Measurements from ENCODE around the gene KCNG4. TPM values are rescaled to one million over a fixed set of nuclear protein-coding genes. Genes with fewer than 3 reads are reported as not detected.

Gene KCNG4
- total RNA-seq, 1 experiment from 2014 or later: not detected

DNA sequence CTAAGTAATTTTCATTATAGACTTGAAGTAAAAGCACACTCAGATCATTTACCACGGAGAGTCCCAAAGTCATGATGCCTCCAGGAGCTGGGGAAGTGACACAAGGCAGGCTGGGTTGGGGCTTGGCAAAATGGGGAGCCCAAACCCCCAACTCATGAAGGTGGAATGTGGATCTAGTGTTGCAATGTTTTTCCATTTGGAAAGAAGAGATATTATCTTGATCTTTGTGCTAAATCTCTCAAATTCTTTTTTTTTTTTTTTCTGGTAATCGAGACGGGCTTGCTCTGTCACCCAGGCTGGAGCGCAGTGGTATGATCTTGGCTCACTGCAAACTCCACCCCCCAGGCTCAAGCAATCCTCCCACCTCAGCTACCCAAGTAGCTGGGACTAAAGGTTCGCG lies 7.5 kb upstream of the KCNG4 start:
- intact Hi-C loops (cut with micrococcal nuclease; ENCODE audit: unreplicated experiment): no loop called here
- Histone ChIP-seq H3K4me1 (ENCODE audit: insufficient read depth, low read length, poor library complexity, severe bottlenecking) (no peaks in the 10 kb centered on the region), H3K27ac (ENCODE audit: low read depth, low read length, poor library complexity, severe bottlenecking) (no peak overlapping the region), H3K9me3 (ENCODE audit: low read depth, low read length, poor library complexity, severe bottlenecking) (no peaks in the 10 kb centered on the region), H3K27me3 (replicated peaks; ENCODE audit: insufficient read depth, low read depth, low read length, poor library complexity) (peaks cover 12% of the 10 kb centered on the region), H3K36me3 (ENCODE audit: insufficient read depth, low read length, poor library complexity, severe bottlenecking) (no peaks in the 10 kb centered on the region), H3K4me3 (ENCODE audit: low read depth, low read length, poor library complexity, severe bottlenecking) (no peak overlapping the region)
- no peak for DNase-seq (ENCODE audit: low spot score)
- CTCF ChIA-PET: no interaction called here
- POLR2A ChIA-PET (ENCODE audit: low non-redundant PET): no interaction called here
- no TSS peak for BruUV-seq (replicated peaks)
- TF ChIP-seq, protein P1, sequence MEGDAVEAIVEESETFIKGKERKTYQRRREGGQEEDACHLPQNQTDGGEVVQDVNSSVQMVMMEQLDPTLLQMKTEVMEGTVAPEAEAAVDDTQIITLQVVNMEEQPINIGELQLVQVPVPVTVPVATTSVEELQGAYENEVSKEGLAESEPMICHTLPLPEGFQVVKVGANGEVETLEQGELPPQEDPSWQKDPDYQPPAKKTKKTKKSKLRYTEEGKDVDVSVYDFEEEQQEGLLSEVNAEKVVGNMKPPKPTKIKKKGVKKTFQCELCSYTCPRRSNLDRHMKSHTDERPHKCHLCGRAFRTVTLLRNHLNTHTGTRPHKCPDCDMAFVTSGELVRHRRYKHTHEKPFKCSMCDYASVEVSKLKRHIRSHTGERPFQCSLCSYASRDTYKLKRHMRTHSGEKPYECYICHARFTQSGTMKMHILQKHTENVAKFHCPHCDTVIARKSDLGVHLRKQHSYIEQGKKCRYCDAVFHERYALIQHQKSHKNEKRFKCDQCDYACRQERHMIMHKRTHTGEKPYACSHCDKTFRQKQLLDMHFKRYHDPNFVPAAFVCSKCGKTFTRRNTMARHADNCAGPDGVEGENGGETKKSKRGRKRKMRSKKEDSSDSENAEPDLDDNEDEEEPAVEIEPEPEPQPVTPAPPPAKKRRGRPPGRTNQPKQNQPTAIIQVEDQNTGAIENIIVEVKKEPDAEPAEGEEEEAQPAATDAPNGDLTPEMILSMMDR (conservative IDR thresholded peaks at IDR 0.05; ENCODE audit: low read depth, low read length): no peak
- no peak for TF ChIP-seq EZH2 (IDR thresholded peaks at IDR 0.05; ENCODE audit: borderline replicate concordance, low read depth, low read length, poor library complexity, severe bottlenecking)

DNA sequence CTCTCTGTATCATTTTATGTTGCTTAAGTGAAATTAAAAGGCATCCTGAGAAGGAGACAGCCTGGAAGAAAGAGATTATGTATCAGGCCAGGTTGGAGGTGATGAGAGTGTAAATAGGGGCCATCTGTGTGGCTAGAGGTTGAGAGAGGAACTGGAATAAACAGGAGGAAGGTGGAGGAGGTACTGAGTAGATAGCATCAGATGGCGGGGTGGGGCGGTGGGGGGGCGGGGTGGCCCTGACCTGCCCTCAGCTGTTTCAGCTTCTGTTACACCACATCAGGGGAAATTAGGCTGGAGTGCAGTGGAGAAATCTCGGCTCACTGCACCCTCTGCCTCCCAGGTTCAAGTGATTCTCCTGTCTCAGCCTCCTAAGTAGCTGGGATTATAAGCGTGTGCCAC lies 6.9 kb upstream of the KCNG4 start:
- H3K27me3 ChIP-seq (replicated peaks; ENCODE audit: insufficient read depth, low read depth, low read length, poor library complexity): peaks cover 13% of the 10 kb centered on the region
- H3K9me3 ChIP-seq (ENCODE audit: low read depth, low read length, poor library complexity, severe bottlenecking): no peaks in the 10 kb centered on the region
- CTCF ChIA-PET: no interaction called here
- H3K4me3 ChIP-seq (ENCODE audit: low read depth, low read length, poor library complexity, severe bottlenecking): no peak overlapping the region
- no peak for DNase-seq (ENCODE audit: low spot score)
- H3K4me1 ChIP-seq (ENCODE audit: insufficient read depth, low read length, poor library complexity, severe bottlenecking): no peaks in the 10 kb centered on the region
- TF ChIP-seq, protein P1 (conservative IDR thresholded peaks at IDR 0.05; ENCODE audit: low read depth, low read length): no peak
- TF ChIP-seq EZH2 (IDR thresholded peaks at IDR 0.05; ENCODE audit: borderline replicate concordance, low read depth, low read length, poor library complexity, severe bottlenecking): no peak
- POLR2A ChIA-PET (ENCODE audit: low non-redundant PET): no interaction called here
- intact Hi-C loops (cut with micrococcal nuclease; ENCODE audit: unreplicated experiment): no loop called here
- no peak overlapping the region for H3K27ac ChIP-seq (ENCODE audit: low read depth, low read length, poor library complexity, severe bottlenecking)
- BruUV-seq (replicated peaks): no TSS peak
- no peaks in the 10 kb centered on the region for H3K36me3 ChIP-seq (ENCODE audit: insufficient read depth, low read length, poor library complexity, severe bottlenecking)

DNA sequence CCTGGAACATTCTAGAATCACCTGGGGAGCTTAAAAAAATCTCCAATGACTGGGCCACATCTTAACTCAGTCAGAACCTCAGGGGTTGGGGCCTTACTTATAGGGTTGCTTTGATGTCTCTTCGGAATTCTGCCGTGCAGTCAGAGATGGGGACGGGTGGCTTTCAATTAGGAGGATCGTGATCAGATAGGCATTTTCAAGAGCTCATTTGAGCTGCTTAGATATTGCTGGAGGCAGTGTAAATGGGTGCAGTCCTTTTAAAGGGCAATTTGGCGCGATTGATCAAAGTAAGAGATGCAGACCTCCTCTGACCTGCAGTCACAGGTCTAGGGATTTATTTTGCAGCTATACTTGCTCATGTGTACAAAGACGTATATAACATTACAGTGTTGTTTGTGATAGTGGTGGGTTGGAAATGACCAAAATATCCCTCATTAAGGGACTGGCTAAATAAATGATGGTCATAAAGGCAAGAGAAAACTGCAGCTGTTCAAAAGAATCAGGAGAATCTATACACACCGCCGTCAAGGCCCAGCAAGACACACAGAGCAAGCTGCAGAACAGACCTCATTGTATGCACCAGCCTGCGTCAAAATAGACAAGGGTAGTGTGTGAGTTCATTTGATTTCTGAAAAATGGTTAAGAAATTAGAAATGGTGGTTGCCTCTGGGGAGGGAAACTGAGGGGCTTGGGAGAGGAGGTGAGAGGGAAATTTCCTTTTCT lies 6.3 kb upstream of the KCNG4 start:
- Histone ChIP-seq H3K4me3 (ENCODE audit: low read depth, low read length, poor library complexity, severe bottlenecking) (no peak overlapping the region), H3K27me3 (replicated peaks; ENCODE audit: insufficient read depth, low read depth, low read length, poor library complexity) (peaks cover 16% of the 10 kb centered on the region), H3K27ac (ENCODE audit: low read depth, low read length, poor library complexity, severe bottlenecking) (no peak overlapping the region), H3K36me3 (ENCODE audit: insufficient read depth, low read length, poor library complexity, severe bottlenecking) (no peaks in the 10 kb centered on the region), H3K4me1 (ENCODE audit: insufficient read depth, low read length, poor library complexity, severe bottlenecking) (no peaks in the 10 kb centered on the region), H3K9me3 (ENCODE audit: low read depth, low read length, poor library complexity, severe bottlenecking) (no peaks in the 10 kb centered on the region)
- no TSS peak for BruUV-seq (replicated peaks)
- ChIA-PET POLR2A (ENCODE audit: low non-redundant PET) (no interaction called here), CTCF (no interaction called here)
- no peak for DNase-seq (ENCODE audit: low spot score)
- intact Hi-C loops (cut with micrococcal nuclease; ENCODE audit: unreplicated experiment): no loop called here
- TF ChIP-seq, protein P1 (conservative IDR thresholded peaks at IDR 0.05; ENCODE audit: low read depth, low read length): no peak
- no peak for TF ChIP-seq EZH2 (IDR thresholded peaks at IDR 0.05; ENCODE audit: borderline replicate concordance, low read depth, low read length, poor library complexity, severe bottlenecking)
